Breast epithelium (tissue), 3 donors: Measurements from ENCODE around the gene OSGIN1.

Experiments used
- POLR2A ChIP-seq: fragments of 450-650 bp; IDR thresholded peaks from one replicate; pipeline ENCODE4 v1.6.1; 2016; ENCODE audit warnings: antibody characterized with exemption, mild to moderate bottlenecking, moderate library complexity
- POLR2AphosphoS5 ChIP-seq, 3 donors: sonication (generic); formaldehyde crosslinking; IDR thresholded peaks; one replicate each; pipeline ENCODE4 v1.6.1; 2017; ENCODE audit warnings: antibody characterized with exemption in 3 of 3
- TF ChIP-seq, protein P1 (sequence below), 3 donors: fragments of 450-650 bp; IDR thresholded peaks; one replicate each; pipeline ENCODE4 v1.5.1; 2016 to 2017; ENCODE audit warnings: antibody characterized with exemption in 3 of 3, mild to moderate bottlenecking in 3 of 3, moderate library complexity in 3 of 3

GRCh38 chr16:83973077-83973476, 20.0 kb downstream of the OSGIN1 start:
- TF ChIP-seq, protein P1, sequence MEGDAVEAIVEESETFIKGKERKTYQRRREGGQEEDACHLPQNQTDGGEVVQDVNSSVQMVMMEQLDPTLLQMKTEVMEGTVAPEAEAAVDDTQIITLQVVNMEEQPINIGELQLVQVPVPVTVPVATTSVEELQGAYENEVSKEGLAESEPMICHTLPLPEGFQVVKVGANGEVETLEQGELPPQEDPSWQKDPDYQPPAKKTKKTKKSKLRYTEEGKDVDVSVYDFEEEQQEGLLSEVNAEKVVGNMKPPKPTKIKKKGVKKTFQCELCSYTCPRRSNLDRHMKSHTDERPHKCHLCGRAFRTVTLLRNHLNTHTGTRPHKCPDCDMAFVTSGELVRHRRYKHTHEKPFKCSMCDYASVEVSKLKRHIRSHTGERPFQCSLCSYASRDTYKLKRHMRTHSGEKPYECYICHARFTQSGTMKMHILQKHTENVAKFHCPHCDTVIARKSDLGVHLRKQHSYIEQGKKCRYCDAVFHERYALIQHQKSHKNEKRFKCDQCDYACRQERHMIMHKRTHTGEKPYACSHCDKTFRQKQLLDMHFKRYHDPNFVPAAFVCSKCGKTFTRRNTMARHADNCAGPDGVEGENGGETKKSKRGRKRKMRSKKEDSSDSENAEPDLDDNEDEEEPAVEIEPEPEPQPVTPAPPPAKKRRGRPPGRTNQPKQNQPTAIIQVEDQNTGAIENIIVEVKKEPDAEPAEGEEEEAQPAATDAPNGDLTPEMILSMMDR (IDR thresholded peaks at IDR 0.05): no peak
- TF ChIP-seq POLR2AphosphoS5 (IDR thresholded peaks at IDR 0.05) (no peak), POLR2A (no peak)
